HG02981 (cell line): ENCODE data around the gene TCF15.
"Not testable (repeated sequence)": the region's sequence is repeated elsewhere in the genome, so short reads cannot be mapped to it uniquely, and the experiment has no call there.

ENCODE experiments used
- ATAC-seq: cut with Tn5 transposase; IDR thresholded peaks from one replicate; pipeline ENCODE4 v1.9.1; 2021; ENCODE audit warnings: mild to moderate bottlenecking, moderate library complexity; ENCODE audit not compliant: unreplicated experiment

The TCF15 gene

DNA sequence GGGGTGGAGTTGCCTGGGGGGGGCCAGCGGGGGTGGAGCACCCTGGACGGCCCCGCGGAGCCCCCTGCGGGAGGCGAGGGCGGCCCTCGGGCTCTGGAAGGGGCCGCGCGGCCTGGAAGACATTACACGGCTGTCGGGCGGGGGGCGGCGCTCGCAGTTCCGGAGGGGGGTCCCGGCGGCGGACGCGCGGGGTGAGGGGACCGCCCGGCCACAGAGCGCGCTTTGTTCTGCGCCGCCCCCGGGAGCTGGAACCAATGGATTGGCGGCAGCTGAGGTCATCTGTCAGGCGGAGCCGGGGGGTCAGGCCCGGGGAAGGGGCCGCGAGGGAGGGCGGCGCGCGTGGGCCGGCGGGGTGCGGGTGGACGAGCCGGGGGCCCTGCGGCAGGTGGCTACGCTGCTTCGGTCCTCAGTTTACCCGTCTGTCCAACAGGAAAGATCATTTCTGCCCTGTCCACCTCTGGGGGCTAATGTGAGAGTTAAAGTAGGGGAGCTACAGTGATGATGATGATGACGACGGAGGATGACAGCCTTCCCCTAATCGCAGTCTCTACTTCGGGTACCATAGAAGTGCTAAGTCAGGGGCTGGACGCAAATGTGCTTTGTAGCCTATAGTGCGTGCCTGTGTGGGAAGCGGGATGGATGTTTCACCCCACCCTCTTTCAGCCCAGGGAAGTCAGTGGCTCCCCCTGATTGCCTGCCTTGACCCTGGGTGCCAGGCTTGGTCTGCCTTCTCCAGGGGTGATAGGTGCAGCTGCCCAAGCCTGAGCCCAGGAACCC, 32.5 kb upstream of the TCF15 start:
- ATAC-seq: no peak

DNA sequence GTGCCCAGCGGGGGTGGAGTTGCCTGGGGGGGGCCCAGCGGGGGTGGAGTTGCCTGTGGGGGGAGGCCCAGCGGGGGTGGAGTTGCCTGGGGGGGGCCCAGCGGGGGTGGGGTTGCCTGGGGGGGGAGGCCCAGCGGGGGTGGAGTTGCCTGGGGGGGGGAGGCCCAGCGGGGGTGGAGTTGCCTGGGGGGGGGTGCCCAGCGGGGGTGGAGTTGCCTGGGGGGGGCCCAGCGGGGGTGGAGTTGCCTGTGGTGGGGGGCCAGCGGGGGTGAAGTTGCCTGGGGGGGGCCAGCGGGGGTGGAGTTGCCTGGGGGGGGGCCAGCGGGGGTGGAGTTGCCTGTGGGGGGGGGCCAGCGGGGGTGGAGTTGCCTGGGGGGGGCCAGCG, 31.9 kb upstream of the TCF15 start:
- not testable (repeated sequence) for ATAC-seq

DNA sequence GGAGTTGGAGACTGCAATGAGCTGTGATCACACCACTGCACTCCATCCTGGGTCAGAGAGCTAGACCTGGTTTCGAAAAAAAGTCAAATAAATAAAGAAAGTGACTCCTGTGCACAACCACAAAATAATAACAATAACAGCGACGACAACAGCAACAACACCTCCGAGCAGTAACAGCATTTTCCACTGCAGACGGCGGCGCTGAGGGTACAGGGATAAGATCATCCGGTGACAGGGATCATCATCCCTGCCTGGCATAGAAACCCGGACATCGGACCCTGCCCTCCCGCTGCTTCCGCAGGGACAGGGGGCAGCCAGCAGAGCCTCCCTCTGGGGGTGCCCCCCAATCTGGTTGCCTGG, 31.4 kb upstream of the TCF15 start:
- ATAC-seq: no peak

DNA sequence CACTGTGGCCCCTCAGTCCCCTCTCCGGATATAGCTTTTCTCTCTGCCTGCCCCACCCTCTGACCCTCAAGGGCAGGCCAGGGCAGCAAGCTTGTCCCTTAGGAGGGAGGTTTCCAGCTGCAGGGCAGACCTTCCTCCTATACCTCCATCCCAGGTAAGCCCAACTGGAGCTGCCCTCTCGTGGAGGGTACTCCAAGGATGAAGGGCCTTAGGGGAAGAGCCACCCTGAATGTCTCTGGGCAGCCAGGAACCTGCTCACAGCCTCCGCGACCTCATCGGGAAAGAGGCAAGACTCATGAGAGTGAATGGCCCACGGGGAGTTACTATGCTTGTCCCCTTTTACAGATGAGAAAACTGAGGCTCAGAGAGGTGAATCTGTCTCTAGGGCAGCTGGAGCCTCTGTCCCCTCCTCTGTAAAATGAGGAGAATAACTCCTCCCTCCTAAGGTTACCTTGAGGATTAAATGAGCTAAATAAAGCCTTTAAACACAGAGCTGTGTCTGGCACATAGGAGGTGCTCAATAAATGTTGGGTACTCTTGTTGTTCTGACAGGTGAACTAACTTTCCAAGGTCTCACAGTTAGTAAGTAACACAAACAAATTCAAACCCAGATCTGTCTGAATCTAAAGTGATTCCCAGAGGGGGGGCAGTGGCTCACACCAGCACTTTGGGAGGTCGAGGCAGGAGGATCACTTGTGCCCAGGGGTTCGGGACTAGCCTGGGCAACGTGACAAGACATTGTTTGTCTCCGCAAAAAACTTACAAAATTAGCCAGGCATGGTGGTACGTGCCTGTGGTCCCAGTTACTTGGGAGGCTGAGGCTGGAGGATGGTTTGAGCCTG, 30.8 kb upstream of the TCF15 start:
- no peak for ATAC-seq

DNA sequence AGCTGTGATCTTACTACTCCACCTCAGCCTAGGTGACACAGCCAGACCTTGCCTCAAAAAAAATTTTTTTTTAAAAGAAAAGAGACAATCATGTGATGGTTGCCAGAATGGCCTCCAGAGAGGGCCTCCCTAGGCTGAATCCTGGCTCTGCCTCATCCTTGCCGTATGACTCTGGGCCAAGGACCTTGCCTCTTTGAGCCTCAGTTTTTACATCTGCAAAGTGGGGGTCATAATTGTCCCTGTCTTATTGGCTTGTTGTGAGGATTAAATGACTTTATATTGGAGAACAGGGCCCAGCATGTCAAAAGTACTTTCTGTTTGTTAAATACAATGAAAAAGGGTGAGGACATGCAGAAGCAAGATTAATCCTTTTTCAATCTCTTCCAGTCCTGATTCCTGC, 28.5 kb upstream of the TCF15 start:
- no peak for ATAC-seq

DNA sequence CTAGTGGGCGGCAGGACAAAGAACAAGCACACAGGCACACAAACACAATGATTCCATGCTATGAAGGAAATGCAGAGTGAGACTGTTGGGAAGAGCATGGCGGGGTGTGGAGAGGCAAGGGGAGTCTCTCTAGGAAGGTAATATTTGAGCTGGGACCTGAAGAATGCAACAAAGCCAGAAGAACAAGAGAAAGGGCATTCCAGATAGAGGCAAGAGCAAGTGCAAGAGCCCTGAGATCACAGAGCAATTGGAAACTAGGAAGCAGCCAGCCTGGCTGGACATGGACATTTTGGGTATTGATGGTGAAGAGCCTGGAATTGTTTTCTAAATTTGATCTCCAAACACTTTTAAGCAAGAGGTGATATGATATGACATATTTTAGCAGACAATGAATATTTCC, 27.4 kb upstream of the TCF15 start:
- no peak for ATAC-seq

DNA sequence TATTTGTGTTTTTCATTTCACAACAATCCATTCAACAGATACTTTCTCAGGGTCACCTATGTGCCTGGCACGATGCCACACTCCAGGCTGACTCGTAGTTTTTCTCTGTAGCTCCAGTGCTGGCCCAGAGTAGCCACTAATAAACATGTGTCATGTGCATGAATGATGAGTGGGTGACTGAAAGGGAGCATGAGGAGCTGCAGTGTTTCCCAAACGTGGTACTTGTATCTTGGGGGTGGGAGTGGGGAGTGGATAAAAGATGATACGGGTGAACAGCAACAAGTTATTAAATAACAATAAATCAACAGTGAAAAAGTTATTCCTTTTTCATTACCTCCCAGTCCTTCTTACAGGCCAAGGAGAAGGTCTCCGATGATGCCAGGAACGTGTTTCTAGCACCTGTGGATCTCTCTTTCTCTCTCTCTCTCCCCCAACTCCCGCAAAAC, 25.8 kb upstream of the TCF15 start:
- no peak for ATAC-seq

DNA sequence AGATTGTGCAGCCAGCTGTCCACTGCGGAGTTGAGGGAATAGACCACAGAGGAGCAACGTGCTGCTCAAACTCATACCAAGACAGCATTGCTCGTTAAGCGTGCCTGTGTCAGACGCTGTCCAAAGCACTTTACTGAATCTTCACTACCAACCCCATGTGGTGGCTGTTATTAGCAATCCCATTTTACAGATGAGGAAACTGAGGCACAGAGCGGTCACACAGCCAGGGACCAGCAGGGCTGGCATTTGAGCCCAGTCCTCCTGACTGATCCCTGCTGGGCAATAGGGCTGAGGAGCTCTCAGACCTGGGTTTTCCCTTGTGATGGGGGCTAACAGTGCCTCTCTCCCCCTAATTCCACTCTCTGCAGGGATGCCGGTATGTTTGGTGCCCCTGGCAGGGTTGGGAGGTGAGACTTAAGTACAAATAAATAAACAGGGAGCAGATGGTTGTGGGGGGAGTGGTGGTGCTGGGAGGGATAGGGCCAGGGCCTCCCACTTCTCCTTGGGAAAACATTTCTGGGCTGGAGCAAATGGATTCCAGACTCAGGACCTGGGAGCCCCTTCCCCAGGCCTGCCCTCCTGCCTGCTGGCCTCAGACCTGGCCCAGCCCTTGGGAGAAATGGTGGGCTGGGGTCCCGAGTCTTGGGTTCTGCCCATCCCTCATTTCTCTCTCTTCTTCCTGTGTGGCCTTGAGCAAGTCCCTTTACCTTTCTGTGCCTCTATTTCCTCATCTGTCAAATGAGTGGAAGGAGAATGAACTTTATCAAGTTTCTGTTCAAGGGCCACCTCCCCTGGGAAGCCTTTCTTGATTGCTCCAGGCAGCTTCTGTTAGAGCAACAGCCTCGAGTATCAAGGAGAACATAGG, 25.2 kb upstream of the TCF15 start:
- ATAC-seq: no peak

DNA sequence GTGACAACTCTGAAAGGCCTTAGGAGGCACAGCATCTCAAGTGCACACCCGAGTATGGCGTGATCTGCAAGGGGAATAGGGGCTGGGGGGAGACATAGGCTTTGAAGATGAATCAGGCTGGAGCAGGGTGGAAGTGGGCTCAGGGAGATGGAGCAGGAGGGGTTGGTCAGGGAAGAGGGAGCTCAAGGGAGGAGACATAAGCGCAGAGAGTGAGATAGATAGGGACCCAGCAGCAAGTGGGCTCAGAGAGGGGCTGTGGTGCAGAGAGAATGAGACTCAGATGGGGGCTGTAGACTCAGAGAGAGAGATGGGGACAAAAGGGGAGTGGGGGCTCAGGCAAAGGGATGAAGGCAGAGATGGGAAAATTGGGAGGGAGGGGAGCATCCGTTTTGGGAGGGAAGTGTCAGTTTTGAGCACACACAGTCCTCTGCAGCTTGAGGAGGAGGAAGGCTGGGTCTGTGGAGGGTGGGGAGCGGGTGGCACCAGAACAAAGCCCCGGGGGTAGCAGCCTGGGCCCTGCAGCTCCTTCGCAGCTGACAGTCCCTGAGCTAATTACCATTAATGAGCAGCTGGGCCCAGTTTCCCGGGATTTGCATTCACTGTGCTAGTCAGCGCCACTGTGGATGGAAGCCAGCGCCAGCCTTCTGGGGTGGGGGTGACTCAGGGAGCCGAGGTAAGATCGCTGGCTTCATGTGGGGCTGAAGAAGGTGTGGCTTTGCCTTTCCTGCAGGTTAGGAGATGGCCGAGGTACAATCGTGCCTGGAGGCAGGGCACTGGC, 24.2 kb upstream of the TCF15 start:
- ATAC-seq: no peak

DNA sequence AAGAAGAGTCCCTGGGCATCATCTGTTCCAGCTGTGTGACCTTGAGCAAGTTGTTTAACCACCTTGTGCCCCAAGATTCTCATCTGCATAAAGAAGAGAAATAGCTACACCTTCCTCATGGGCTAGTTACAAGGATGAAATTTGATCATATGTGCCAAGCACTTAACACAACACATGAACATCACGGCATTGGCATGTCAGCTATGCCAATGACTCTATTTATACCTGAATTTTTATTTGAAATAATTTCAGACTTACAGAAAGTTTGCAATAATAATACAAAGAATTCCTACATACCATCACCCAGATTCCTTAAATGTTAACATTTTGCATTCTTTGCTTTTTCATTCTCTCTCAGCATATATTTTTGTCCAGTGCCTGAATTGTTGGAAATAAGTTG, 21.0 kb upstream of the TCF15 start:
- no peak for ATAC-seq

DNA sequence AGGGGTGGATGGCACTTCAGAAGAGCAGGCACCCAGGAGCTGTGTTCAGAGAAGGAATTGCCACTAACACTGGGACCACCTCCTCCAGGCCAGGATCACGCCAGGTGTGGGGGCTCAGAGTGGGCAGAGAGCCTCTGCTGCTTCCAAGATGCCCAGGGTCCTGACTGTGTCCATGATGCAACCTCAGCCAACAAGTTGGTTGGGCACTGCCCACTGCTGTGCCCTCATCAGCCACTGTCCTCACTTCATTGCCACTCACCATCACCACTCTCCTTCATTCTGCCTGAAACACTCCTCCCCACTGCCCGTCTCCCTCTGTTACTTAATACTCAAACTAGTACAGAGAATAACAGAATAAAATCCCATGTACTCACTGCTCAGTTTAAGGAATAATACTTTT, 16.5 kb upstream of the TCF15 start:
- ATAC-seq: no peak

DNA sequence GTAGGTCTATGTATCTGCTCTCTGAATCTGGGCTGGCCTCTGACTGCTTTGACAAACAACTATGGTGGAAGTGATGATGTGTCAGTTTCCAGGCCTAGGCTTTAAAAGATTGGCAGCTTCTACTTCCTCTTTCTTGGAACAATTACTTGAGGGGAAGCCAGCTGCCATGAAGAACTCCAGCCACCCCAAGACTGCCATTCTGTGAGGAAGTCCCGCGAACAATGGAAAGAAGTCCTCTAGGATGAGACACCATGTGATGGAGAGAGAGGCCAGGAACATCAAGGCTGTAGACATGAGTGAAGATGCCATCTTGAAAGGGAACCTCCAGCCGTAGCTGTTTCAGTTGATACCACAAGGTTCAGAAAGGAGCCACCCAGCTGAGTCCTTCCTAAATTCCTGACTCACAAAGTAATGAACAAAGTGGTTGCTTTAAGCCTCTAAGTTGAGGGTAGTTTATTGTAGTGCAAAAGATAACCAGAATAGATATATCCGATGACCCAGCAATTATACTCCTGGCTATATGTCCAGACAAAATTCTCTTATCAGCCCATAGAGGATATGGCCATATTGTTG, 15.3 kb upstream of the TCF15 start:
- ATAC-seq: no peak

DNA sequence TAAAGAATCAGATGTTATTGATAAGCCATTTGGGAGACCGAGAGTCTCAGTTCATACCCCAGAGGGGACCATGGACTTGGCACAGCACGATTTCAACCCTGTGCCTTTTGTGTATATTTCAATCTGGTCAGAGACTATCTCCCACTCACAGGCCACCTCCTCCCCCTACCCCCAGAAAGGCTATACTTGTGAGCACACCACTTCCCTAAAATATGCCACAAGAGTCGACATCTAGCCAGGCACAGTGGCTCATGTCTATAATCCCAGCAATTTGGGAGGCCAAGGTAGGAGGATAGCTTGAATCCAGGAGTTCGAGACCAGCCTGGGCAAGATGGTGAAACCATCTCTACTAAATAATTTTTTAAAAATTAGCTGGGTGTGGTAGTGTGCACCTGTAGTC, 13.6 kb upstream of the TCF15 start:
- no peak for ATAC-seq

DNA sequence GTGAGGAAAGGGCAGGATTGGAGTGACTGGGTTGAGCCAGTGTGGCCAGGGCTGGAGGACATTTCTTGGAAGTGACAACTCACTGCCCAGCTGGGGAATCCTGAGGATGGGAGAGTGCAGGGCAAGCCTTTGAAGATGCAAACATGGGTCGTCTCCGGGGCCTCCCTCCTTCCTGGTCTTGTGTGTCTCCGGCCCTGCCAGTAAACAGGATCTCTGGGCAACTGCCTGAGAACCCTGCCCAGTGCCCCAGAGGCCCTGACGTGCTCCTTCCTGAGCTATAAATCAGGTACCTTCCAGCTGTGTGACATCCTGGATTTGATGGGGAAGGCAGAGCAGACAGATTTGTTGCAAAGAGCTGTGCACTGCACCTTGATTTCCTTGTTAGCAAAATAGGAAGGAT, 12.9 kb upstream of the TCF15 start:
- ATAC-seq: no peak

DNA sequence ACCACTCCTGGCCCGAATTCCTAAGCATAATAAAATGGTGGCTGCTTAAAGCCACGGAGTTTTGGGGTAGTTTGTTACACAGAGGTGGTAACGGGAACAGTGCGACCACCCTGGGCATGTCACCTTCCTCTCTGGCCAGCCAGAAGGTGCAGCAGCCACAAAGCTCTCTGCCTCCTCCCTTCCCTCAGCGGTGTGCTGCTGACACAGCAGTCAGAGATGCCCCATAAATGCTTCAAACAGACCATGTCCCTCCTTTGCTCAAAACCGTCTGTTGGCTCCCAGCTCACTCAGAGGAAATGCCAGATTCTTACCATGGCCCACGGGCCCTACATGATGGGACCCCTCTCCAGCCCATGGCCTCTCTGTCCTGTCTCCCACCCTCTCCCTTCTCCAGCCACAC, 12.1 kb upstream of the TCF15 start:
- ATAC-seq: no peak

DNA sequence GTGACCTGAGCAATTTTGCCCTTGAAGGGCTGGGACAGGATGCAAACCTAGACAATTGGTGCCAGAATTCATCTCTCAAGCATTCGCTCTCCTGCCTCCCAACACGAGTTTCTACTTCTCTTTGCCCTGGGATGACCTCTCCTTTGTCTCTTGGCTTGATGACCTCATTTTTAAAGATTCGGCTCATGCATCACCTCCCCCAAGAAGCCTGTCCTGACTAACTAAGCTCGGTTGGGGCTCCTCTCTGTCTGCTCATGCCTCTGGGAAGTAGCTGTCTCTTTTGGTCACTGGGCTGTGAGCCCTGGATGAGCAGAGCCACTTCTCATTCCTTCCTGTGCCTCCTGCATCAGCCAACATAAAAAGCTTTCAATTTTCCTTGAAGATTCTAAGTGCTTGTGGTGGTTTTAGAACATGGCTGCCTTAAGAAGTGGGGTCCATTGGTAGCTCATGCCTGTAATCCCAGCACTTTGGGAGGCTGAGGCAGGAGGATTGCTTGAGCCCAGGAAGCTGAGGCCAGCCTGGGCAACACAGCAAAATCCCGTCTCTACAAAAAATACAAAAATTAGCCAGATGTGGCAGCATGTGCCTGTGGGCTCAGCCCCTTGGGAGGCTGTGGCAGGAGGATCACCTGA, 11.1 kb upstream of the TCF15 start:
- ATAC-seq: no peak

DNA sequence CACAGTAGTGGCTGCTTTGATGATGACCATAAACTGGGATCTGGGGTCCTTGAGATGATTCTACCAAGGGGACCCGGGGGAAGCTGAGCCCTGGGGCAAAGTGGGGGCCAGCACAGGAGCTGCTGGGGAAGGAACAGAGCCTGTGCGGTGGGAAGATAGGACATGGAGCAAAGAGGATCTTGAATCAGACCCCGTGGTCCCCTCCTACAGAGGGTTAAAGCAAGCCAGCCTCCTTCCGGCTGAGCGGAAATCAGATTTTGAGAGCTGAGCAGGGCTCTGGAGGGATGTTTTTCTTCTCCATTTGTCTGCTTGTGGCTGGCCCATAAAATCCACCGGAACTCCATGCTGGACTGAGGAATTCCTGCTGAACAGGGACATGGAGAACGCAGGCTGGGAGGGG, 10.1 kb upstream of the TCF15 start:
- ATAC-seq: no peak

DNA sequence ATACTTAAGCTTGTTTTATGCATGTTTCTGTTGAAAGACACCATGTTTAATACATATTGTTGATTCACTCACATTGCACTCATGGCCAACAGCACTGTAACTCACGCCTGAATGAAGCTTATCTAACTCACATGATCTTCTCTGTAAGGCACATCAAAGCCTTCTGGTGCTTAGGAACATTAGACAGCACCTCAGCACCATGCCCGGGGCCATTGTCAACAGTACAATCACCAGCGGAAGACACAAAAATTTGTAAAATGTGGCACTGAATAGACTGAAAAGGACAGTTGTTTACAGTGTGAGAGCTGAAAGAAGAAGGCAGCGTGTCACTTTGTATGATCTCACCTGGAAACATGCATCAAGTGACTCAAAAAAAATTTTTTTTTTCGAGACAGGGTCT, 8.9 kb upstream of the TCF15 start:
- ATAC-seq: no peak

DNA sequence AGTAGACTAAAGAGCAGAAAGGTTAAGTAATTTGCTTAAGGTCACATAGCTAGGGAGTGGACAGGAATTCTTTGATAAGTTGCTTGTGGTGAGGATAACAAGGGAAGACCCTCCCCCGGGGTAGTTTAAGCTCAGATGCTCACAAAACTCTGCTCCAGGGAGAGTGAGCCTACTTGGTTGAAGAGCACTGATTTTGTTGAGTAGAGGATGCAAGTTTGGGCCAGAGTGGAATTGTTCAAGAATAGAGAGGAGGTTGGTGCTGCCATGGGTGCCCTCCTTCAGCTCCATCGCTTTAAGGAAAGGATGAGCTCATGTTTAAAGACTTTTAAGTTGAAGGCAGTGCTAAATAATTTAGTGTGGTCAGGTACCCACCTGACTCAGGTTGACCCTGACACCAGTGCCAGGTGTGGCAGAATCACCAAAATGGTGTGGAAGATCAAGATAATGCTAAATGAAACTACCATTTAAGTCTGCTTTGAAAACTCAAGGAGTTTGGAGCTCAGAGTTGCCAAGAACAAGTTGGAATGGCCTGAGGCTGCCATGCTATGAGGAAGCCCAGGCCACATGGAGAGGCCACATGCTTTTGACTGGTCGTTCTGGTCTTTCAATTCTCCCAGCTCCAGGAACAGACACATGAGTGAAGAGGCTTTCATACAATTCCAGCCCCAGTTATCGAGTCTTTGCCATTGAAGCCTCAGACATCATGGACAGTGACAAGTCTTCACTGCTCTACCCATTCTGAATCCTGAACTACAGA, 8.0 kb upstream of the TCF15 start:
- no peak for ATAC-seq
